Natural killer cell (primary cell): ENCODE results near the gene KRTAP21-1. TPM values are rescaled to one million over a fixed set of nuclear protein-coding genes. Genes with fewer than 3 reads are reported as not detected.
"Not testable (repeated sequence)": the region's sequence is repeated elsewhere in the genome, so short reads cannot be mapped to it uniquely, and the experiment has no call there.

ENCODE experiments used
- ATAC-seq, 3 donors: fragments of 150-1000 bp in 2 of 3; fragments of 200-7000 bp in 1 of 3; cut with Tn5 transposase; 1 replicate in 1 of 3; 2 replicates in 2 of 3; pipeline ENCODE4 v1.10.0; 2021; ENCODE audit warnings: mild to moderate bottlenecking in 2 of 3, moderate library complexity in 2 of 3
- DNase-seq, 2 donors: peaks; one replicate each; pipeline versions ENCODE4 v3.0.0 to v3.0.0-alpha.2; 2013 to 2021; ENCODE audit warnings: mixed read lengths in 1 of 2
- H3K27ac ChIP-seq: one replicate; pipeline ENCODE4 v1.5.1; 2013; ENCODE audit warnings: mild to moderate bottlenecking, low read length
- H3K27me3 ChIP-seq: one replicate; pipeline ENCODE4 v1.6.1; 2013; ENCODE audit warnings: low read length; ENCODE audit not compliant: control insufficient read depth, insufficient read depth
- H3K36me3 ChIP-seq: one replicate; pipeline ENCODE4 v1.6.1; 2013; ENCODE audit warnings: low read length; ENCODE audit not compliant: control insufficient read depth, insufficient read depth
- H3K4me1 ChIP-seq: one replicate; pipeline ENCODE4 v1.6.1; 2013; ENCODE audit warnings: low read length; ENCODE audit not compliant: control insufficient read depth, insufficient read depth
- H3K4me3 ChIP-seq: one replicate; pipeline ENCODE4 v1.5.1; 2013; ENCODE audit warnings: low read length
- H3K9me3 ChIP-seq: one replicate; pipeline ENCODE4 v1.6.1; 2013; ENCODE audit warnings: low read length; ENCODE audit not compliant: control insufficient read depth, insufficient read depth
- H3K27ac Mint-ChIP-seq, 2 donors: one replicate each; pipeline ENCODE4 v1.8.0; 2022; ENCODE audit warnings: mild to moderate bottlenecking in 2 of 2, mixed read lengths in 2 of 2, moderate library complexity in 1 of 2
- H3K27me3 Mint-ChIP-seq, 2 donors: one replicate each; pipeline ENCODE4 v1.8.0; 2022; ENCODE audit warnings: low read depth in 2 of 2, mixed read lengths in 2 of 2
- H3K36me3 Mint-ChIP-seq: one replicate; pipeline ENCODE4 v1.8.0; 2022; ENCODE audit warnings: mixed read lengths
- H3K4me1 Mint-ChIP-seq, 2 donors: one replicate each; pipeline ENCODE4 v1.8.0; 2022; ENCODE audit warnings: mixed read lengths in 2 of 2
- H3K4me3 Mint-ChIP-seq: one replicate; pipeline ENCODE4 v1.8.0; 2022; ENCODE audit warnings: mild to moderate bottlenecking, moderate library complexity, mixed read lengths
- H3K9me3 Mint-ChIP-seq, 2 donors: one replicate each; pipeline ENCODE4 v1.8.0; 2022; ENCODE audit warnings: mixed read lengths in 2 of 2
- CTCF ChIP-seq: fragments of 200-600 bp; IDR thresholded peaks from one replicate; pipeline ENCODE4 v1.8.0; 2022; ENCODE audit warnings: antibody characterized with exemption
- WGBS: methylation state at CpG from one replicate; pipeline ENCODE4 v1.1.7; 2013; ENCODE audit warnings: missing lambda C conversion rate; ENCODE audit not compliant: insufficient coverage; 5-methylcytosine and 5-hydroxymethylcytosine counted together
- intact Hi-C: fragments of 100-400 bp; cut with micrococcal nuclease; formaldehyde crosslinking; loops from one replicate; pipeline ENCODE4 v1.14.2; 2022
- total RNA-seq, 4 donors: library from RNA; stranded (reverse); fragments of 120-200 nt in 1 of 4; gene quantifications; one replicate each; pipeline versions ENCODE4 v1.2.3 to v1.2.4, GENCODE V29; 2013 to 2022

Gene KRTAP21-1
- not detected for total RNA-seq
- total RNA-seq (2013), result not detected

DNA sequence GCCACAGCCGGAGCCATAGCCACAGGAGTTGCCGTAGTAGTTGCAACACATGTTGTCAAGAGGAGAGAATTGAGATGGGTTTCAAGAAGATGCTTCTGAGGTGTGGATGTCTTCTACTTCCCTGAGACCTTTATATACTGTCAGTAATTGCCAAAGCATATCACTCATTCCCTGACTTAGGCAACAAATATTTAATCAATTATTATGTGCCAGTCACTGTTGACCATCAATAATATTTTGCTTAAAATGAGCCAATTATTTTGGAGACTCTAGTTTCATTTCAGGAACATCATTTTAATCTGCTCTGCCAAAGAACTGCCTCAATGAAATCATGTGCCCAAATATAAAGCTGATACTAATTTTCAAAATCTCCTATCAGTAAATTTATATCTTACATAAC lies at the start of gene KRTAP21-1:
Gene KRTAP21-1, minus strand, starts transcription at position 101 of the 400 bp plus-strand sequence. Its CDS starts 50 bp downstream, at position 51.
- DNase-seq, intact Hi-C loops, H3K27me3 ChIP-seq, H3K36me3 ChIP-seq, H3K27me3 Mint-ChIP-seq, H3K9me3 ChIP-seq, H3K27ac Mint-ChIP-seq, H3K27ac ChIP-seq, H3K4me1 ChIP-seq, ATAC-seq, H3K4me1 Mint-ChIP-seq, H3K4me3 Mint-ChIP-seq, H3K4me3 ChIP-seq, H3K36me3 Mint-ChIP-seq: not testable (repeated sequence)
- no CpG with 5 or more reads among the region's 2 CpGs for WGBS
- peaks cover 12 to 20% of the 10 kb centered on the region in 2 donors for H3K9me3 Mint-ChIP-seq

- 81% methylated on average over 1 of the region's 1 CpG for WGBS
- ATAC-seq (no peak), DNase-seq (no peak)
- H3K9me3 ChIP-seq, result no peaks in the 10 kb centered on the region
- H3K4me3 ChIP-seq, result no peak overlapping the region
- Mint-ChIP-seq H3K4me3 (no peak overlapping the region), H3K9me3 (peaks cover 3 to 12% of the 10 kb centered on the region in 2 donors), H3K4me1 (no peaks in the 10 kb centered on the region), H3K27me3 (no peaks in the 10 kb centered on the region), H3K36me3 (no peaks in the 10 kb centered on the region), H3K27ac (no peak overlapping the region)
- no peak for TF ChIP-seq CTCF
- H3K36me3 ChIP-seq, result no peaks in the 10 kb centered on the region
- H3K27me3 ChIP-seq, result no peaks in the 10 kb centered on the region
- intact Hi-C loops, result no loop called here
- H3K27ac ChIP-seq, result no peak overlapping the region
- H3K4me1 ChIP-seq, result no peaks in the 10 kb centered on the region
Observed at GRCh38 chr21:30800605-30801004, 45.4 kb upstream of the KRTAP21-1 start.

- Histone ChIP-seq H3K9me3 (no peaks in the 10 kb centered on the region), H3K4me3 (no peak overlapping the region), H3K36me3 (no peaks in the 10 kb centered on the region), H3K27ac (no peak overlapping the region), H3K27me3 (no peaks in the 10 kb centered on the region), H3K4me1 (no peaks in the 10 kb centered on the region)
- Mint-ChIP-seq H3K27ac (no peak overlapping the region), H3K4me3 (no peak overlapping the region), H3K9me3 (peaks cover 5 to 8% of the 10 kb centered on the region in 2 donors), H3K36me3 (no peaks in the 10 kb centered on the region), H3K4me1 (no peaks in the 10 kb centered on the region), H3K27me3 (no peaks in the 10 kb centered on the region)
- TF ChIP-seq CTCF, result no peak
- intact Hi-C loops, result no loop called here
- WGBS, result 87% methylated on average over 1 of the region's 2 CpGs
- DNase-seq (no peak), ATAC-seq (no peak)
Observed at GRCh38 chr21:30793581-30794314, 38.5 kb upstream of the KRTAP21-1 start.

GRCh38 chr21:30779249-30779648 lies 24.0 kb upstream of the KRTAP21-1 start:
- no CpG with 5 or more reads among the region's 1 CpG for WGBS
- Mint-ChIP-seq H3K27ac (no peak overlapping the region), H3K9me3 (peaks cover 6 to 7% of the 10 kb centered on the region in 2 donors)

More at GRCh38 chr21:30779249-30779648, 24.0 kb upstream of the KRTAP21-1 start:
- TF ChIP-seq CTCF, result no peak
- ATAC-seq (no peak), DNase-seq (no peak)
- H3K4me3 Mint-ChIP-seq, result no peak overlapping the region
- intact Hi-C loops, result no loop called here
- H3K36me3 ChIP-seq, result no peaks in the 10 kb centered on the region
- H3K27ac ChIP-seq, result no peak overlapping the region
- no peaks in the 10 kb centered on the region for H3K4me1 Mint-ChIP-seq
- H3K36me3 Mint-ChIP-seq, result peaks cover 7% of the 10 kb centered on the region
- H3K4me1 ChIP-seq, result no peaks in the 10 kb centered on the region
- no peaks in the 10 kb centered on the region for H3K9me3 ChIP-seq
- H3K27me3 ChIP-seq, result no peaks in the 10 kb centered on the region
- no peak overlapping the region for H3K4me3 ChIP-seq
- no peaks in the 10 kb centered on the region for H3K27me3 Mint-ChIP-seq
